LNCAP (cell line): ENCODE results near the gene VTCN1.

Experiments used
- TF ChIP-seq, protein P1 (sequence below): fragments of 450-650 bp; IDR thresholded peaks from 2 replicates; pipeline ENCODE4 v1.5.1; 2017; ENCODE audit warnings: mild to moderate bottlenecking

VTCN1 gene

DNA sequence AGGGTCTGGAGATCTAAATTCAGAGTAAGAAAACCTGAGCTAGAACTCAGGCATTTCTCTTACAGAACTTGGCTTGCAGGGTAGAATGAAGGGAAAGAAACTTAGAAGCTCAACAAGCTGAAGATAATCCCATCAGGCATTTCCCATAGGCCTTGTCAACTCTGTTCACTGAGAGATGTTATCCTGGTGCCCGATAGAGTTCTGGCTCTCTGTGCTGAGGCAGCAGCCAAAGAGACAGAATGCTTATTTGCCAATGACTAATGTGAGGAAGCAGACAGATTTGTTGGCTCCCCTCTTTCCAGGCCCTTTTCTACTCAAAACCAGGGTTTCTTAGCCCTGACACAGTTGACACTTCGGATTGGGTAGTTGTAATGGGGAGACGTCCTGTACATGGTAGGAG, 66.9 kb downstream of the VTCN1 start:
- TF ChIP-seq, protein P1, sequence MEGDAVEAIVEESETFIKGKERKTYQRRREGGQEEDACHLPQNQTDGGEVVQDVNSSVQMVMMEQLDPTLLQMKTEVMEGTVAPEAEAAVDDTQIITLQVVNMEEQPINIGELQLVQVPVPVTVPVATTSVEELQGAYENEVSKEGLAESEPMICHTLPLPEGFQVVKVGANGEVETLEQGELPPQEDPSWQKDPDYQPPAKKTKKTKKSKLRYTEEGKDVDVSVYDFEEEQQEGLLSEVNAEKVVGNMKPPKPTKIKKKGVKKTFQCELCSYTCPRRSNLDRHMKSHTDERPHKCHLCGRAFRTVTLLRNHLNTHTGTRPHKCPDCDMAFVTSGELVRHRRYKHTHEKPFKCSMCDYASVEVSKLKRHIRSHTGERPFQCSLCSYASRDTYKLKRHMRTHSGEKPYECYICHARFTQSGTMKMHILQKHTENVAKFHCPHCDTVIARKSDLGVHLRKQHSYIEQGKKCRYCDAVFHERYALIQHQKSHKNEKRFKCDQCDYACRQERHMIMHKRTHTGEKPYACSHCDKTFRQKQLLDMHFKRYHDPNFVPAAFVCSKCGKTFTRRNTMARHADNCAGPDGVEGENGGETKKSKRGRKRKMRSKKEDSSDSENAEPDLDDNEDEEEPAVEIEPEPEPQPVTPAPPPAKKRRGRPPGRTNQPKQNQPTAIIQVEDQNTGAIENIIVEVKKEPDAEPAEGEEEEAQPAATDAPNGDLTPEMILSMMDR, result no peak

DNA sequence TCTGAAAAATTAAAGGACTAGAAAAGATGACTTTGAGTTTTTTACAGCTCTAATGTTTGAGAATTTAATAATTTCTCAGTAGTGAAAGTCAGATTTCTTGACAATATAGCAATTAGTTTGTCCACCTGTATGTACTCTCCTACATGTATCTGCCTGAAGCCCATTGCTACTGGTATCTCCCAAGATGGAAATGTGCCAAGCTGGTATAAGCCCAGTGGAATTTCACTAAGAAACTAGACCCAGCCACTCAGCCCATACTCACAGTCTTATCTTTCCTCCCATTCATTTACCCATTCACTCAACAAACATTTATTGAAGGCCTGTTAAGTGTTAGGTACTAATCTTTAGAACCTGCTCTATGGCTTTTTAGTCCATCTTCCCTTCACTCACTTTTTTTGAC, 67.6 kb downstream of the VTCN1 start:
- TF ChIP-seq, protein P1, result no peak

DNA sequence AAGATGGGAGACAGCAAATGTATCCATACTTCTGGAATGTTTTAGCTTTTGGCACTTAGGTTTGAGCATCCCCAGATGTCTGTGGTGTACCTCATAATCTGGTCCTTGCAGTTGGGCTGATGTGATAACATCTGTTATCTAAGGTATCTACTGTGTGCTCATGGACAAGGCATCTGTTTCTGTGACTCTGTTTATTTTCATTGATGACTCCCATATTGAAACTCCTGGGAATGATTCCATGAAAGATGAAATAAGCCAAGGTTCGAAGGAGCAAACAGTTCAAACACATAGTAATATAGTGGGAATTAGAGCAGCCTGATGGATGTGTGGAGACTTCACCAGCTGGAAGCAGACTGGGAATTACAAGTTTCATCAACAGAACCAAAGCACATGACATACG, 68.5 kb downstream of the VTCN1 start:
- TF ChIP-seq, protein P1, result no peak

DNA sequence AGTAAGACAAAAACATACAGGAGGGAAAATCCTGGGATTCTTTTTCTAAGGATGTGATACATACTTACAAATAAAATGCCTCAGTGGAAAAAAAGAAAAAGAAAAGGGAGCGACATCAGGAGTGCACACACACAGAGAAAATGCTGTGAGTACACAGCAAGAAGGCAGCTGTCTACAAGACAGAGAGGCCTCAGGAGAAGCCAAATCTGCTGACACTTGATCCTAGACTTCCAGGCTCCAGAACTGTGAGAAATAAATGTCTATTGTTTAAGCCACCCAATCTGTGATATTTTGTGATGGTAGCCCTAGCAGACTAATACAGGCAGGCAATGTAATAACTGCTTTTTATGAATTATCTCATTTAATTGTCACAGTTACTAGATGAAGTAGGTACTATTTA, 72.2 kb downstream of the VTCN1 start:
- TF ChIP-seq, protein P1, result no peak

DNA sequence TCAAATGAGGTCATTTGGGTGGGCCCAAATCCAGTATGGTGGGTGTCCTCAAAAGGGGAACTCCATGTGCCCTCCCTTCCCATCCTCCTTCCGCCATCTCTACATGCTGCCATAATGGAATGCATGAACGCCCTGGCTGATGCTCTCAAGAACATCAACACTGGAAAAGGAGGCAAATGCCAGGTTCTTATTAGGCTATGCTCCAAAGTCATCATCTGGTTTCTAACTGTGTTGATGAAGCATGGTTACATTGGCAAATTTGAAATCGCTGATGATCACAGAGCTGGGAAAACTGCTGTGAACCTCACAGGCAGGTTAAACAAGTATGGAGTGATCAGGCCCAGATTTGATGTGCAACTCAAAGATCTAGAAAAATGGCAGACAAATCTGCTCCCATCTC, 72.6 kb downstream of the VTCN1 start:
- TF ChIP-seq, protein P1, result no peak

DNA sequence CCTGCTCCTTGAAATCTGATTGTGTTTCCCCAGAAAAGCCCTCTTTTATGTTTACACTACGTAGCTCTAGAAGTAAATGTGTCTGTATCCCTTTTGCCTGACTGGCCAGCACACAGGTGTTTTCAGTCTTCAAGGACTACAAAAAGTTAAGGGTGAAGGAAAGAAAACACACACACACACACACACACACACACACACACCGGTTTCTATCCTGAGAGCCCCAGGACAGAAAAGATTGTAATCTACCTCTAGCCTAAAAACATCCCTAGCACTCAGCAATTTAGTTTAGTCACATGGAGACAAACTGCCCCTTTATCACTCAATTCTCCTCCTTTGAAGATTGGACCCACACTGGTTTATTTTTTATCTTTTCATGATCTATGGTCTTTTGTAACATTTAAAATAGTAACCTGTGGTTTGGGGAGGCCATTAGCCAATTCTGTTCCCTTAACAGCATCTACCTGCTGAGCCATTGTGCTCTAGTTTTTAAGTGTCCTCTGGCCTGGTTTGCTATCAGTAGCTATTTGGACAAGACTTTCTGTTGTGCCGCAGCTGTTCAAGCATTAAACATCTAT, 73.4 kb downstream of the VTCN1 start:
- TF ChIP-seq, protein P1, result no peak

DNA sequence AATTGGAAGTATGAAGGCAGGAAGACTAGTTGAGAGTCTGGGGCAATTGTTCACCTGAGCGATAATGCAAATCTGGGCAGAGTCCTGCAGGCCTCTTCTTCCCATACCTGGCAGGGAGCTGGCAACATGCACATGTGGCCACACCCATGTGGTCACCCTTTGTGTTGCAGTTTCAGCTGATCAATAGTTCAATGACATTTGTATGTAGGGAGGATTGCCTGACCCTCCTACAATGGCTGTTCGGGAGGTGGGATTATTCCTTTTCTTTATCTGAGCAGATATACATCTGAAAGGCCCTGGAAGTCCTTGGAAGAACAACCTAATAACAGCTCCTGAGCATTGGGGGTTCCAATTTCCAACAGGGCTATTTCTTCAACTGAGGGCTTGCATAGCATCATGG, 74.0 kb downstream of the VTCN1 start:
- TF ChIP-seq, protein P1, result no peak

DNA sequence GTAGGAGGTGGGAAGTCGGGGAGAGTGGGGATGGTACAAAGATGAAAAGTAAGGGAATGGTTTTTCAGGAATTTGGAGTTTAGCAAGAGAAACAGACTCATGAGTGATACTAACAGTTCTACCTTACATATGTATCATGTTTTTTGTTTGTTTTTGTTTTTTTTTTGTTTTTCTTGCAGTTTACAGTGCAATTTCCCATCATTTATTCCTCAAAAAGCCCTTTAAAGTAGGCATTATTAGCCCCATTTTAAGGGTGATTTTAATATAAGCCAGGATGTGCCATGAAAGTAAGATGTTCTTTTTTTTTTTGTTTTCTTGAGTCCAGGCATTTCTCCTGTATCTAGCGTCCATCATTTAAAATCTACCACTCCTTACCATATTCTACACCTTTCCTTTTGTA, 75.4 kb downstream of the VTCN1 start:
- TF ChIP-seq, protein P1, result no peak
